Umbilical cord (tissue), 2 donors: ENCODE results near the gene PPM1F. TPM values are rescaled to one million over a fixed set of nuclear protein-coding genes. Genes with fewer than 3 reads are reported as not detected.

Experiments used
- DNase-seq: peaks from one replicate; pipeline ENCODE4 v3.0.0-alpha.2; 2015; ENCODE audit warnings: low spot score
- total RNA-seq: library from RNA; depleted of rRNA; stranded (reverse); fragments of >200 nt; gene quantifications from one replicate; pipeline ENCODE4 v1.2.3, GENCODE V29; 2014; ENCODE audit warnings: low replicate concordance; ENCODE audit not compliant: insufficient read depth

PPM1F gene
- 23.6 TPM for total RNA-seq

DNA sequence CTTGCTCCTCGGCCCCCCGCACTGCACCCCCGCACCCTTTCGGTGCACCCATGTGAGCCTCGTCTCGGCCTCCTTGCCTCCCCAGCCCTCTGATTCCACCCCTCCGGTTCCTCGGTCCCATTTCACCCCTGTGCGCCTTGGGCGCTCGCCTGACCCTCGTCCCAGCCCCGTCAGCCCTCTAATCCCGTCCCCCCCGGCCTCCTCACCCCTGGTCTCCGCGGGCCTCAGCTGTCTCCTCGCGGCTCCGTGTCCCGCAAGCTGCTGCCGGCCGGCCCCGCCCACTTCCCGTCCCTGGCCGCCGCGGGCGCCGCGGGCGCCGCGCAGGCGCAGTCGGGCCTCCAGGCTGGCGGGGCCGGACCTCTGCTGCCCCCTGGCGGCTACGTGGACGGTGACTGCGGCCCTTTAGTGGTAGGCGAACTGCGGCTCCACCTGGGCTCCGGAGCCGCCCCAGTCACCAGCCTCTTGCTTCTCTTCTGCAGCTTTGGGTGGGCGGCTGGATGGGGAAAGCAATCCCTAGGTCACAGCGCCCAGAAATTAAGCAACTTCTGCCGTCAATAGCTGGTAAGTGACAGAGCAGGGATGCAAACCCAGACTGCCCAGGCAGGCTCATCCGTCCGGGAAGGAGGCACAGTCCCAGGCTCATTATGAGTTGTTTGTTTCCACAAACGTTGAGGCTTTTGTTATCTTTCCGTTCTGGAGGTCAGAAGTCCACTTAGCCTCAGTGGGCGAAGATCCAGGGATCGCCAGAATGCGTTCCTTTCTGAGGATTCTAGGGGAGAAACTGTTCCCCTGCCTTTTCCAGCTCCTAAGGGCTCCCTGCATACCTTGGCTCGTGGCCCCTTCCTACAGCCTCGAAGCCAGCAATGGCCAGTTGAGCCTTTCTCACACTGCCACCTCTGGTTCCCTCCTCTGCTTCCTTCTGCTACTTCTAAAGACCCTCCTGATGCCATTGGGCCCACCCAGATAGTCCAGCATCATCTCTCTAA lies at the start of gene PPM1F:
Gene PPM1F, minus strand, starts transcription at position 263 of the 986 bp plus-strand sequence. CDS start 6,800 bp downstream, outside the sequence.
- DNase-seq = peak; percentile 84

DNA sequence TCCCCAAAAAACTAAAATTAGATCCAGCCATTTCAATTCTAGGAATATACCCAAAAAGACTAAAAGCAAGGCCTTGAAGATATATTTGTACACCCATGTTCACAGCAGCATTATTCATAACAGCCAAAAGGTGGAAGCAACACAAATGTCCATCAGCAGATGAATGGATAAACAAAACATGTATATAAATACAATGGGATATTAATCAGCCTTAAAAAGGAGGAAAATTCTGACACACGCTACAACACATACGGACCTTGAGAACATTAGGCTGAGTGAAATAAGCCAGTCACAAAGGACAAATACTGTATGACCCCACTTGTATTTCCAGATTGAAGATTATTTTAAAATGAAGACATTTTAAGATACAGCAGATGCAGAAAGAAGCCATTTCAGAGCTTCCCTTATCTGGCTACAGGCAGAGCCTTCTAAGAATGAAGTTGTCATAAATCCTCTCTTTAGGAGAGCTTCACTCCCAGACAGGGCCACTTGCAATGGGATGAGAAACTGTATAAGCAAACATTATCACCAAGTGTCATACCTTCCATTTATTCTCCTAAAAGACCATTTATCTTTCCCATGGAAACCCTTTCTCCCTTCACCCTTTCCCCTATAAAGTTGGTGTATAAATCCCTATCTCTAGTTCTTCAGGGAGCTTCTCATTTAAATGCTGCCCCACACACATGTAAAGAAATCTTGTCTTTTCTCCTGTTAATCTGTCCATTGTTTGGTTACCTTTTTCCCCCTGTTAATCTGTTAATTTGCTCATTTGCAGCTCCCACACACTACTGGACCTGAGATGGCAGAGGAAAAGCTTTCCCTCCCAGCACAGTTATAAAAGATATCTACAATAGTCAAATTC lies 49.2 kb upstream of the PPM1F start:
- DNase-seq = peak; percentile 45

DNA sequence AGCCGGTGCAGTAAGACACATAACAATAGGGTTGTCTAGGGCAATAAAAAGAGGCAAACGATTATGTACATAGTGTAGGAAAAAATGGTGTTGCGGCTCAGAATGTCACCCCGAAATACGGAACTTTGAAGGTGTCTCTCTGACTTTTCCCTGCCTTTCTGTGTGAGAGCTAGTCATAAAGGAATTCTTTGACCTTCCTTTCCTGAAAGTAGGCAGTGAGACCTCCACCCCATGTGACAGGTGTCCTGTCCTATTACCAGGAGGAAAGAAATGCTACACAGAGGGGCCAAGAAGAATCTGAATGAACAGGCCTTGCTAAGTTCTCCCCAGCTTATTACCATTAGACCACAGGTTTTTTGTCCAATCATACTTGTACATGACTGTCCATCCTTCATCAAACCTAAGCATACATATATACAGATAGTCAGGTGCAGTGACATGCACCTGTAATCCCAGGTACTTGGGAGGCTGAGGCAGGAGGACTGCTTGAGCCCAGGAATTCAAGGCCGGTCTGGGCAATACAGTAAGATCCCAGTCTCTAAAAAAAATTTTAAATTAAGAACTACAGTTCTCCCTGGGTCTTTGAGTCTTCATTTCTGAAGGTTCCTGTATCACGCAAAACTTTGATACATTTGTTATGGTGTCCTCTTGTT lies 46.1 kb upstream of the PPM1F start:
- DNase-seq = no peak

DNA sequence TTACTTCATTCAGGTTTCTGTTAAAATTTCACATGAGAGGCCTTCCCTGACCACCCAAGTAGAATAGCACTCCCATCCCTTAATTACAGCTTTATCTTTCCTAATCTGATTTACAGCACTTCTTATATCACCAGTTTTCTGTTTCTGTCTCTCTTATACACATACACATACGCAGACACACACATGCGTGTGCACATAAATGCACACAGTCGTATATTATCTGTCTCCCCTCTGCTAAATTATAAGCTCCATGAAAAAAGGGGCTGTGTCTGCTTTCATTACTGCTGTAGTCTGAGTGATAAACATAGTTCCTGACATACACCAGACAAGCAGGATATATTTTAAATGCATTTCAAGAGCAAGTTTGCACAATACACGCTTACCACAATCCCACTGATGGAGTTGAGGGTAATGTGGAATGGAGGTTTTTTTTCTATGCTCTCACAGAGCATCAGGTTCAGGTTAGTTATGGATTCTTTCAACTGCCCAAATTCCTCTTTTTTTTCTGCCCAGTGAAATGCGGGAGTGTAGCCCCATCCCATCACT lies 43.6 kb upstream of the PPM1F start:
- DNase-seq = peak; percentile 85

GRCh38 chr22:21995660-21996059 lies 43.0 kb upstream of the PPM1F start:
- no peak for DNase-seq

DNA sequence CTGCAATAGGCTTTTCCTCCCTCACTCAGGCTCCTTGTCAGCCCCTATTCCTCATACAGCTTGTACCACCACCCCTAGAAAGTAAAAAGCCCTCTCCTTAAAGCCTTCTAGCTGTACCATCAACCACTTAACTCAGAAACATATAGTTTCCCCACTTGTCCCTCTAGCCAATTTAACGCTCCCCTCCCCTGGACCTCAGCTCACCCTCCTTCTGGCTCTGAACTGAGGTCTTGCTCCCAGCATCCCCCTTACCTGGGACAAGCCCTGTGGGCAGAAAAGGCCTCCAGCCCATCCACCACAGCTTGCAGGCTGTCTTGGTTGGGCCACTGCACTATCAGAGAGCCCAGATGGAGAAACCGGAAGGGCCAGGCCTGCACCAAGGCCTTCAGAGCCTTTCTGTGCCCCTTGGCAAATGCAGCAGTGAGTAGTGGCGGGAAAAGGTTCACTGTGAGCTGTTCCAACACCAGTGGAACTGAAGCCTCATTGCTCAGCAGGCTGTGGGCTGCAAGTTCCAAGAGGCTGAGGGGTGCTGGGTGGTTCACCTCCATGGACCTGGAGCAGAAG lies 42.3 kb upstream of the PPM1F start:
- DNase-seq = no peak

GRCh38 chr22:21992593-21993237 lies 40.1 kb upstream of the PPM1F start:
- no peak for DNase-seq

- DNase-seq = no peak
Observed at GRCh38 chr22:21991774-21992173, 39.1 kb upstream of the PPM1F start.

GRCh38 chr22:21991304-21991596 lies 38.6 kb upstream of the PPM1F start:
- no peak for DNase-seq

DNA sequence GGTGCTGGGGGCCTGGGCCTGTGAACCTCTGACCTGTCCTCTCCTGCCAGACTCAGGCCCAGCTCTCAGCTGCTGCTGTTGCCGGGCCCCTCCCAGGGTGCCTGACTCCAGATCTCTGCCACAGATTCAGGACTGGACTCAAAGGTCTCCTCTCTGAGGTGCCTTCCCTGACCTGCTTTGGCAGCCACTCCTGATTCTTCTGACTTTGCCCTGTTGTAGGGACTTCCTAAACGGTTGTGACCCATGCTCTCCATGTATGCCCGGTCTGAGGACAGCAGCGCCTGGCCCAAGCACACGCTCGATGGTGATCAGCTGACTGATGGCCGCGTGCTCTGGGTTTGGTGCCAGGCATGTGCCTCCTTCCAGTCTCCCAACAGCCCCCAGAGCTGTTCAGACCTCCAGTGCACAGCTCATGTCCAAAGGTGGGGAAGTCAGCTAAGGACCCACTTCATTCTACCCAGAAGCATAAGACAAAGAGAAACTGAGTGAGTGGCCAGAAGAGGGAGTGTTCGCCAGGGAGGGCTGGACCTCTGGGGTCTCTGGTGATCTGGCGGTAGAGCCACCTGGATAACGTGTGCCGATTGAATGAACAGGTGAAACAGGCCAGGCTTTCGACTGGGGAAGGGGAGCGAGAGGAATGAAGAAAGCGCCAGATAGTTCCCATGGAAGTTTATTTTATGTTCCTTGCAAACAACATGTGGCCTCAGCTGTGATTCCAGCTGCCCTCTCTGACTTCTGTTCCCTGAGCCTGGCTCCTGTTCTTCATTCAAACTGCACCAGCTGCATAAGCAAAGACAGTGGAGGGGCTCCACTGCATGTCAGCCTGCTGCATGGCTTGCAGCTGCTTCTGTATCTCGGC lies 38.0 kb upstream of the PPM1F start:
- no peak for DNase-seq

DNA sequence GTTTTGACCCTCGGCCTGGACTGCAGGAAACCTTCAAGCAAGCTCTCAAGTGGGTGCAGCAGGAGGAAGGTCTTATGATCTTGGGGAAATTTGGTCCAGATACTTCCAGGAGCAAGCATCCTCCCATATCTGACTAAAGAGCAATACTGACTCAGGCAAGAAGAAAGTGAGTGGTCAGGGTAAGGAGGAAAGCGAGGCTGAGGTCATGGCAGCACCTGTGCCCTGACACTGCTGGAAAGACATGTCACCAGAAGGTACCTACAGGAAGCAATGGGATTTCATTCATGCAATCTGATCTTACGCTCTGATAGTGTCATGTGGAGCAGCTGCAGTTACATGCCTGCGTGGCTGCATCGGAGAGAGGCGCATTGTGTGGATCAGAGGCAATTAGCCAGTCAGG lies 36.4 kb upstream of the PPM1F start:
- DNase-seq = no peak

GRCh38 chr22:21985214-21985613 lies 32.6 kb upstream of the PPM1F start:
- no peak for DNase-seq

DNA sequence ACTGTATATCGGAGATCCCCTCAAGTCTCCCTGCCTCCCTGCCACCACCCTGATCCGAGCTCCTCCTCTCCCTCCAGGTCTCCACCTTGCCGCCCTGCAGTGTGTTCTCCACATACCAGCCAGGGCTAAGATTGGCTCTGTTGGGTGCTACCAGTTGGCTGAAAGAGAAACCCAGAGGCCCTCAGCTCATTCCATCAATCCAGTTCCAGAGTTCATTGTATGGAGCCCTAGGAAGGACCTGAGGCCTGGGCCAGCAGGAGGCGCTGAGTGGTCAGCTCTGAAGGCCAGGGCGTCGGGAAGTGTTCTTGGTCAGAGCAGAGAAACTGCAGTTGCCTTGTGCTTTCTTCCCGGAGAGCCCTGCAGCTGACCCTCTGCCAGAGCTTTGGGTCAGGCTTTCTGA lies 32.1 kb upstream of the PPM1F start:
- no peak for DNase-seq

- DNase-seq = peak; percentile 72
Observed at GRCh38 chr22:21982338-21982965, 29.8 kb upstream of the PPM1F start, which contains the start of gene TOP3B. Gene TOP3B (minus strand): TSS chr22:21982787. CDS start chr22:21975709, 7,078 bp downstream.

DNA sequence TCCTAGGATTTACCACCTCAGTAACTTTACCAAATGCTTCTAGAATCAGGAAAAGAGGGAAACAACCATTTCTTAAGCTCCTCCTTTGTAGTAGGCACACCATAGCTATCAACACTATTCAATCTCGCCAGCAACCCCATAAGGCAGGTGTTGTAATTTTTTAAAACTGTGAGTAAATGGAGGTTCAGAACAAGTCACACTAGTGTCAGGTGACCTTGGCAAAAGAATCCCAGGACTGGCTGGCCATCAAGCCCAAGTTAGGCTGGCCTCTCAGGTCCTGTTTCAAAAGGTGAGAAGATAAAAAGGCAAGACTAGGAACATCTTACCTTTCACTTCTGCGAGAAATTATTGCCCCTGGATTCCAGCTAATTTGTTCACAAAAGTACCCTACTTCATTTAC lies 29.2 kb upstream of the PPM1F start:
- no peak for DNase-seq

DNA sequence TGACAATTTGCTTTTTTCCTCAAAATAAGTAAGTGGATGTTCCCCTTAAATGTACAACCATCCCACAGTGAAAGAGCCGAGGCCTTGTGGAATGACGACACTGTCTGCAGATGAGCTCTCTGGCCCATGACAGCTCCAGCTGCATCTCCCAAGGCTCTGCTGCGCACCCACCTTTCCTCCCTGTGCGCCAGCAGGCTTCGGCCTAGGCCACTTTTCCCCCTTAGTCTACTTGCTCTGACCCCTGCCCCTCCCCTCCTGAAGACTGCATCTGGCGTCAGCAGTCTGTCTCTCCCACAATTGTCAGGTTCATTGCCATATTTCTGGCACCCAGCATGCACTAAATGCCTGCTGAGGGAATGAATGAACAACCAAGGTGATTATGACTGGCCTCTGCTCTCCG lies 27.9 kb upstream of the PPM1F start:
- no peak for DNase-seq

DNA sequence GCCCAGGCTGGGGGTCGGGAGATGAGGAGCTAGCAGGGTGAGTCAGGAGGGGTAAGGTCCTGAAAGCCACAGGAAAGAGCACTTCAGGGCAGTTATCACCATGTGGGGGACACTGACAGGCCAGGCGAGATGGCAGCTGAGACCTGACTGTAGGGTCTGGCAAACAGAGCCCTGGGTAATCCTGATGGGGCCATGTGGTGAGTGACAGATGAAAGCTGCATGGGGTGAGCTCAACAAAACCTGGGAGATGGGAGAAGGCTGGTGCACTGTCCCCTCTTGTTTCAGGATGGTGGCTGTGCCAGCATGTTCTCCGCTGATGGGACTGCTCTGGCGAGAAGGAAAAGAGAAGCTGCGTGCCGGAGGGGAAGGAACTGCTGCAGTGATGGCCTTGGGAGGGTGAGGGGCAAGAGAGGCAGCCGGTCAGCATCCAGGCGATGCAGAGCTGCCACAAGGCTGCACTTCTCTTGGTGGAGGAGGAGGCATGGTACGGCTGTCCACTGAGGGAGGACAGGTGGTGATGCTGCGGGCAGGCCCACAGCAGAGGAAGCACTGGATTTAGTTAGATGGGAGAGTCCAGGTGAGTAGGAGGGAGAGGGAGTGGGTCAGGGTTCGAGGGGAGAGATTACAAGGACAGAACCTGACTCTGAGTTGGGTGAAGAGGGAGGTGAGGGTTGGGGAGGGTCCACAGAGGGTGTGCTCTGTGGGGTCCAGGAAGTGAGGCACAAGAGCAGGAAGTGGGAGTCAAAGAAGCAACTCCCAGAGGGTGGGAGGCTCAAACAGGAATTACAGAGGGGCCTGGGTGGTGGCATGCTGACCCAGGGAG lies 26.1 kb upstream of the PPM1F start:
- DNase-seq = no peak

DNA sequence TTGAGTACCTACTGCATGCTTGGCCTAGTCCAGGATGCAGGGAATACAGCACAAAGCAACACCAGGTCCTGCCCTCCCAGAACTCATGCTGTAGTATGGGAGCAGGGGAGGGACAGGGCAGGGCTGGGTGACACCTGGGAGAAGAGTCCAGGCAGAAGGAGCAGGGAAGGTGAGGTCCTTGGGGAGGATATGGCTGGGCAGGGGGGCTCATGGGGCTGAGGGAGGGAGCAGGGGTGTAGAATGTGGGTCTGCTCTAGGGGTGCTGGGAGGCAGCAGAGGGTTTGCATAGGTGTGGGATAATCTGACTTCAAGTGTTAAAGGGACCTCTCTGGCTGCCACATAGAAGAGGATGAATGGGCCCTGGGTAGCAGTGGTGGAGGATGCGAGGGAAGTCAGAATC lies 25.2 kb upstream of the PPM1F start:
- DNase-seq = no peak
